Measurements from ENCODE around the gene LRRC17. TPM values are rescaled to one million over a fixed set of nuclear protein-coding genes. Genes with fewer than 3 reads are reported as not detected.
"Not testable (repeated sequence)": the region's sequence is repeated elsewhere in the genome, so short reads cannot be mapped to it uniquely, and the experiment has no call there.

LRRC17 gene
- total and polyA plus RNA-seq, 9 donors = 32.2 to 145 (median 60.4) TPM

- intact Hi-C loops (cut with DNase I) = no loop called here
- DNase-seq = no peak
- no peak for TF ChIP-seq EP300 (IDR thresholded peaks at IDR 0.05)
- TF ChIP-seq CTCF (IDR thresholded peaks at IDR 0.05) = no peak
- no peak for TF ChIP-seq POLR2A (IDR thresholded peaks at IDR 0.05)
Observed at GRCh38 chr7:102967798-102968197, 55.0 kb downstream of the LRRC17 start.

GRCh38 chr7:102973096-102973802 lies 60.4 kb downstream of the LRRC17 start:
- H3K4me3 ChIP-seq = no peak overlapping the region
- H3K27ac ChIP-seq = no peak overlapping the region
- no peak for TF ChIP-seq POLR2A (IDR thresholded peaks at IDR 0.05)
- no peak for TF ChIP-seq CTCF (IDR thresholded peaks at IDR 0.05)
- no peak for TF ChIP-seq EP300 (IDR thresholded peaks at IDR 0.05)
- intact Hi-C loops (cut with DNase I) = no loop called here
- H3K36me3 ChIP-seq = no peaks in the 10 kb centered on the region
- H3K9me3 ChIP-seq = no peaks in the 10 kb centered on the region
- H3K4me1 ChIP-seq (ENCODE audit: insufficient read depth) = no peaks in the 10 kb centered on the region
- no peak for DNase-seq
- 88 to 92% (median 90%) methylated on average over 23 of the region's 23 CpGs for WGBS, 3 donors
- no peaks in the 10 kb centered on the region for H3K27me3 ChIP-seq

More at GRCh38 chr7:102967798-102968197, 55.0 kb downstream of the LRRC17 start:
- Histone ChIP-seq H3K27ac (no peak overlapping the region), H3K36me3 (no peaks in the 10 kb centered on the region), H3K9me3 (no peaks in the 10 kb centered on the region), H3K27me3 (no peaks in the 10 kb centered on the region), H3K4me1 (ENCODE audit: insufficient read depth) (no peaks in the 10 kb centered on the region), H3K4me3 (no peak overlapping the region)

GRCh38 chr7:102974366-102975236 lies 61.8 kb downstream of the LRRC17 start:
- no peak for DNase-seq
- Histone ChIP-seq H3K36me3 (no peaks in the 10 kb centered on the region), H3K27ac (no peak overlapping the region), H3K4me3 (no peak overlapping the region), H3K27me3 (no peaks in the 10 kb centered on the region), H3K4me1 (ENCODE audit: insufficient read depth) (no peaks in the 10 kb centered on the region), H3K9me3 (no peaks in the 10 kb centered on the region)
- no peak for TF ChIP-seq EP300 (IDR thresholded peaks at IDR 0.05)
- intact Hi-C loops (cut with DNase I) = no loop called here
- WGBS, 3 donors = 92 to 93% (median 92%) methylated on average over 15 of the region's 15 CpGs

- intact Hi-C loops (cut with DNase I) = no loop called here
- Histone ChIP-seq H3K9me3 (no peaks in the 10 kb centered on the region), H3K27ac (no peak overlapping the region), H3K36me3 (no peaks in the 10 kb centered on the region), H3K4me3 (no peak overlapping the region), H3K4me1 (ENCODE audit: insufficient read depth) (no peaks in the 10 kb centered on the region), H3K27me3 (no peaks in the 10 kb centered on the region)
- no peak for DNase-seq
- 84 to 91% (median 85%) methylated on average over 8 of the region's 8 CpGs for WGBS, 3 donors
- TF ChIP-seq POLR2A (IDR thresholded peaks at IDR 0.05) (no peak), CTCF (IDR thresholded peaks at IDR 0.05) (no peak), EP300 (IDR thresholded peaks at IDR 0.05) (no peak)
Observed at GRCh38 chr7:102975854-102976253, 63.1 kb downstream of the LRRC17 start.

GRCh38 chr7:102976493-102976892 lies 63.7 kb downstream of the LRRC17 start:
- TF ChIP-seq POLR2A (IDR thresholded peaks at IDR 0.05) (no peak), CTCF (IDR thresholded peaks at IDR 0.05) (no peak), EP300 (IDR thresholded peaks at IDR 0.05) (no peak)
- Histone ChIP-seq H3K4me1 (ENCODE audit: insufficient read depth) (no peaks in the 10 kb centered on the region), H3K4me3 (no peak overlapping the region), H3K27me3 (no peaks in the 10 kb centered on the region), H3K9me3 (no peaks in the 10 kb centered on the region), H3K27ac (no peak overlapping the region), H3K36me3 (no peaks in the 10 kb centered on the region)
- no peak for DNase-seq
- 93% methylated on average over 8 of the region's 8 CpGs for WGBS, 3 donors
- intact Hi-C loops (cut with DNase I) = no loop called here

GRCh38 chr7:102977586-102977985 lies 64.8 kb downstream of the LRRC17 start:
- H3K4me1 ChIP-seq (ENCODE audit: insufficient read depth); H3K4me3 ChIP-seq; H3K27me3 ChIP-seq; DNase-seq; intact Hi-C loops (cut with DNase I); H3K36me3 ChIP-seq; H3K9me3 ChIP-seq; H3K27ac ChIP-seq: not testable (repeated sequence)
- 79 to 88% (median 79%) methylated on average over 3 to 4 of the region's 4 CpGs for WGBS, 3 donors
